Measurements from ENCODE around the gene POPDC3. TPM values are rescaled to one million over a fixed set of nuclear protein-coding genes. Genes with fewer than 3 reads are reported as not detected.
"Not testable (repeated sequence)": the region's sequence is repeated elsewhere in the genome, so short reads cannot be mapped to it uniquely, and the experiment has no call there.

The POPDC3 gene
- total RNA-seq, 1 donor from 2014 or later: not detected

GRCh38 chr6:105194591-105194990 lies 14.8 kb upstream of the POPDC3 start:
- DNase-seq (ENCODE audit: low spot score): no peak

- no peak for DNase-seq (ENCODE audit: low spot score)
Measured at GRCh38 chr6:105194106-105194505, 14.3 kb upstream of the POPDC3 start.

GRCh38 chr6:105193647-105194046 lies 13.8 kb upstream of the POPDC3 start:
- DNase-seq (ENCODE audit: low spot score): no peak

GRCh38 chr6:105192707-105193465 lies 13.1 kb upstream of the POPDC3 start:
- no peak for DNase-seq (ENCODE audit: low spot score)

GRCh38 chr6:105191351-105191750 lies 11.5 kb upstream of the POPDC3 start:
- no peak for DNase-seq (ENCODE audit: low spot score)

GRCh38 chr6:105189026-105189820 lies 9.4 kb upstream of the POPDC3 start:
- no peak for DNase-seq (ENCODE audit: low spot score)

- DNase-seq (ENCODE audit: low spot score): no peak
Measured at GRCh38 chr6:105188251-105188650, 8.4 kb upstream of the POPDC3 start.

GRCh38 chr6:105186576-105186975 lies 6.8 kb upstream of the POPDC3 start:
- DNase-seq (ENCODE audit: low spot score): no peak

- no peak for DNase-seq (ENCODE audit: low spot score)
Measured at GRCh38 chr6:105184921-105185320, 5.1 kb upstream of the POPDC3 start.

- no peak for DNase-seq (ENCODE audit: low spot score)
Measured at GRCh38 chr6:105181981-105182515, 2.2 kb upstream of the POPDC3 start.

- no peak for DNase-seq (ENCODE audit: low spot score)
Measured at GRCh38 chr6:105178636-105179035, 1.2 kb downstream of the POPDC3 start.

GRCh38 chr6:105178110-105178509 lies 1.7 kb downstream of the POPDC3 start:
- DNase-seq (ENCODE audit: low spot score): no peak

GRCh38 chr6:105177556-105177955 lies 2.3 kb downstream of the POPDC3 start:
- no peak for DNase-seq (ENCODE audit: low spot score)

GRCh38 chr6:105174512-105174911 lies 5.3 kb downstream of the POPDC3 start:
- DNase-seq (ENCODE audit: low spot score): no peak

- not testable (repeated sequence) for DNase-seq (ENCODE audit: low spot score)
Measured at GRCh38 chr6:105172515-105172914, 7.3 kb downstream of the POPDC3 start.

GRCh38 chr6:105170059-105170458 lies 9.8 kb downstream of the POPDC3 start:
- no peak for DNase-seq (ENCODE audit: low spot score)

- DNase-seq (ENCODE audit: low spot score): no peak
Measured at GRCh38 chr6:105167914-105168313, 11.9 kb downstream of the POPDC3 start.

GRCh38 chr6:105164418-105164817 lies 15.4 kb downstream of the POPDC3 start:
- DNase-seq (ENCODE audit: low spot score): no peak

GRCh38 chr6:105163183-105163582 lies 16.6 kb downstream of the POPDC3 start:
- no peak for DNase-seq (ENCODE audit: low spot score)

- DNase-seq (ENCODE audit: low spot score): no peak
Measured at GRCh38 chr6:105162377-105162776, 17.4 kb downstream of the POPDC3 start.

GRCh38 chr6:105161421-105161820 lies 18.4 kb downstream of the POPDC3 start:
- DNase-seq (ENCODE audit: low spot score): no peak

- no peak for DNase-seq (ENCODE audit: low spot score)
Measured at GRCh38 chr6:105153676-105154075, 26.1 kb downstream of the POPDC3 start.

- DNase-seq (ENCODE audit: low spot score): no peak
Measured at GRCh38 chr6:105152880-105153279, 26.9 kb downstream of the POPDC3 start.
